Vagina (tissue), 2 donors: Measurements from ENCODE around the gene ZNF592.
"Not testable (repeated sequence)": the region's sequence is repeated elsewhere in the genome, so short reads cannot be mapped to it uniquely, and the experiment has no call there.

ENCODE experiments used
- POLR2A ChIP-seq, 2 donors: fragments of 450-650 bp; IDR thresholded peaks; one replicate each; pipeline ENCODE4 v1.6.1; 2017; ENCODE audit warnings: antibody characterized with exemption in 2 of 2, mild to moderate bottlenecking in 2 of 2, moderate library complexity in 2 of 2
- TF ChIP-seq, protein P1 (sequence below), 3 experiments: fragments of 450-650 bp in 2 of 3; fragments of 200-600 bp in 1 of 3; sonication (generic) in 1 of 3; IDR thresholded peaks; one replicate each; pipeline ENCODE4 v1.5.1; 2017 to 2019; ENCODE audit warnings: antibody characterized with exemption in 3 of 3, mild to moderate bottlenecking in 2 of 3, moderate library complexity in 2 of 3

DNA sequence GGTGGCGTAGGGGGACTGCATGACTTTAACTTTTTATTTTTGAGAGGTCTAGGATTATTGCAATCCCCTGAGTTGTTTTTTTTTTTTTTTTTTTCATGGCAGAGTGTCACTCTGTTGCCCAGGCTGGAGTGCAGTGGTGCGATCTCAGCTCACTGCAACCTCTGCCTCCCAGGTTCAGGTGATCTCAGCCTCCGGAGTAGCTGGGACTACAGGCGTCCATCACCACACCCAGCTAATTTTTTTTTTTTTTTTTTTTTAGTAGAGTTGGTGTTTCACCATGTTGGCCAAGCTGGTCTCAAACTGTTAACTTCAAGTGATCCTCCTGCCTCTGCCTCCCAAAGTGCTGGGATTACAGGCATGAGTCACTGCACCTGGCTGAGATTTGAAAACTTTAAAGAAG, 6.5 kb downstream of the ZNF592 start:
- TF ChIP-seq POLR2A (IDR thresholded peaks at IDR 0.05), result not testable (repeated sequence)
- TF ChIP-seq, protein P1, sequence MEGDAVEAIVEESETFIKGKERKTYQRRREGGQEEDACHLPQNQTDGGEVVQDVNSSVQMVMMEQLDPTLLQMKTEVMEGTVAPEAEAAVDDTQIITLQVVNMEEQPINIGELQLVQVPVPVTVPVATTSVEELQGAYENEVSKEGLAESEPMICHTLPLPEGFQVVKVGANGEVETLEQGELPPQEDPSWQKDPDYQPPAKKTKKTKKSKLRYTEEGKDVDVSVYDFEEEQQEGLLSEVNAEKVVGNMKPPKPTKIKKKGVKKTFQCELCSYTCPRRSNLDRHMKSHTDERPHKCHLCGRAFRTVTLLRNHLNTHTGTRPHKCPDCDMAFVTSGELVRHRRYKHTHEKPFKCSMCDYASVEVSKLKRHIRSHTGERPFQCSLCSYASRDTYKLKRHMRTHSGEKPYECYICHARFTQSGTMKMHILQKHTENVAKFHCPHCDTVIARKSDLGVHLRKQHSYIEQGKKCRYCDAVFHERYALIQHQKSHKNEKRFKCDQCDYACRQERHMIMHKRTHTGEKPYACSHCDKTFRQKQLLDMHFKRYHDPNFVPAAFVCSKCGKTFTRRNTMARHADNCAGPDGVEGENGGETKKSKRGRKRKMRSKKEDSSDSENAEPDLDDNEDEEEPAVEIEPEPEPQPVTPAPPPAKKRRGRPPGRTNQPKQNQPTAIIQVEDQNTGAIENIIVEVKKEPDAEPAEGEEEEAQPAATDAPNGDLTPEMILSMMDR (IDR thresholded peaks at IDR 0.05), result not testable (repeated sequence)
